SK-N-SH treated with all-trans-retinoic acid at 6 μM for 48 hours (cell line): ENCODE measurements around the gene MPP1.

ENCODE experiments used
- ARNTL ChIP-seq: fragments of 450-650 bp; formaldehyde crosslinking; IDR thresholded peaks from 2 replicates; pipeline ENCODE4 v1.5.0; 2020; ENCODE audit warnings: low read depth, mild to moderate bottlenecking, moderate library complexity, borderline replicate concordance
- RARB ChIP-seq: fragments of 250-450 bp; sonication (Bioruptor Pico); IDR thresholded peaks from 2 replicates; pipeline ENCODE4 v1.8.0; 2021; ENCODE audit warnings: mild to moderate bottlenecking, moderate library complexity
- TCF4 ChIP-seq: fragments of 250-450 bp; sonication (Bioruptor Pico); IDR thresholded peaks from 2 replicates; pipeline ENCODE4 v1.8.0; 2021; ENCODE audit warnings: mild to moderate bottlenecking, moderate library complexity, borderline replicate concordance
- ZC3H10 ChIP-seq: fragments of 250-450 bp; sonication (Bioruptor Pico); IDR thresholded peaks from 2 replicates; pipeline ENCODE4 v1.5.1; 2021; ENCODE audit warnings: mild to moderate bottlenecking, moderate library complexity
- ZFP3 ChIP-seq: fragments of 250-450 bp; sonication (Bioruptor Pico); IDR thresholded peaks from 2 replicates; pipeline ENCODE4 v1.5.0; 2020; ENCODE audit warnings: mild to moderate bottlenecking, moderate library complexity
- ZNF70 ChIP-seq: fragments of 450-650 bp; formaldehyde crosslinking; IDR thresholded peaks from 2 replicates; pipeline ENCODE4 v1.5.0; 2020; ENCODE audit warnings: mild to moderate bottlenecking, moderate library complexity
- TF ChIP-seq, protein P1 (sequence below): fragments of 250-450 bp; sonication (Bioruptor Pico); IDR thresholded peaks from 2 replicates; pipeline ENCODE4 v1.8.0; 2020; ENCODE audit warnings: mild to moderate bottlenecking, moderate library complexity, borderline replicate concordance
- TF ChIP-seq, protein P2 (sequence below): fragments of 250-450 bp; sonication (Bioruptor Pico); IDR thresholded peaks from 2 replicates; pipeline ENCODE4 v1.8.0; 2021; ENCODE audit warnings: low read depth, mild to moderate bottlenecking, moderate library complexity, borderline replicate concordance

DNA sequence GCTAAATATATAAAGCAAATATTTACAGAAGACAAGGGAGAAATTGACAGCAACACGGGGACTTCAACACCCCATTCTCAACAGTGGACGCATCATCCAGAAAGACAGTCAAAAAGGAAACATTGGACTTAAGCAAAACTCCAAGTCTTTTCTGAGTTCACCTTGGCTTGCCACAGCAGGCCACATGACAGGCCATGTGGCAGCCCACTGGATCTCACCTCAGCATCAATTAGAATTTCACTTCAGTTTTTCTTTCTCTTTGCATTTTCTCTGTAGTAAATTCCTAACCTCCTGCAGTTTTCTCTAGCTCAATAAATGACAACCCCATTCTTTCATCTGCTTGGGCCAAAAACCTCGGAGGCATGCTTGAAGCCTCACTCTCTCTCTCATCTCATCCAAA lies 16.7 kb upstream of the MPP1 start:
- no peak for TF ChIP-seq RARB (CRISPR knock-in tag)
- no peak for TF ChIP-seq ZFP3 (CRISPR knock-in tag)
- TF ChIP-seq, protein P1, sequence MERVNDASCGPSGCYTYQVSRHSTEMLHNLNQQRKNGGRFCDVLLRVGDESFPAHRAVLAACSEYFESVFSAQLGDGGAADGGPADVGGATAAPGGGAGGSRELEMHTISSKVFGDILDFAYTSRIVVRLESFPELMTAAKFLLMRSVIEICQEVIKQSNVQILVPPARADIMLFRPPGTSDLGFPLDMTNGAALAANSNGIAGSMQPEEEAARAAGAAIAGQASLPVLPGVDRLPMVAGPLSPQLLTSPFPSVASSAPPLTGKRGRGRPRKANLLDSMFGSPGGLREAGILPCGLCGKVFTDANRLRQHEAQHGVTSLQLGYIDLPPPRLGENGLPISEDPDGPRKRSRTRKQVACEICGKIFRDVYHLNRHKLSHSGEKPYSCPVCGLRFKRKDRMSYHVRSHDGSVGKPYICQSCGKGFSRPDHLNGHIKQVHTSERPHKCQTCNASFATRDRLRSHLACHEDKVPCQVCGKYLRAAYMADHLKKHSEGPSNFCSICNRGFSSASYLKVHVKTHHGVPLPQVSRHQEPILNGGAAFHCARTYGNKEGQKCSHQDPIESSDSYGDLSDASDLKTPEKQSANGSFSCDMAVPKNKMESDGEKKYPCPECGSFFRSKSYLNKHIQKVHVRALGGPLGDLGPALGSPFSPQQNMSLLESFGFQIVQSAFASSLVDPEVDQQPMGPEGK (CRISPR knock-in tag), result no peak
- no peak for TF ChIP-seq TCF4 (CRISPR knock-in tag)
- no peak for TF ChIP-seq ZC3H10 (CRISPR knock-in tag)
- TF ChIP-seq, protein P2, sequence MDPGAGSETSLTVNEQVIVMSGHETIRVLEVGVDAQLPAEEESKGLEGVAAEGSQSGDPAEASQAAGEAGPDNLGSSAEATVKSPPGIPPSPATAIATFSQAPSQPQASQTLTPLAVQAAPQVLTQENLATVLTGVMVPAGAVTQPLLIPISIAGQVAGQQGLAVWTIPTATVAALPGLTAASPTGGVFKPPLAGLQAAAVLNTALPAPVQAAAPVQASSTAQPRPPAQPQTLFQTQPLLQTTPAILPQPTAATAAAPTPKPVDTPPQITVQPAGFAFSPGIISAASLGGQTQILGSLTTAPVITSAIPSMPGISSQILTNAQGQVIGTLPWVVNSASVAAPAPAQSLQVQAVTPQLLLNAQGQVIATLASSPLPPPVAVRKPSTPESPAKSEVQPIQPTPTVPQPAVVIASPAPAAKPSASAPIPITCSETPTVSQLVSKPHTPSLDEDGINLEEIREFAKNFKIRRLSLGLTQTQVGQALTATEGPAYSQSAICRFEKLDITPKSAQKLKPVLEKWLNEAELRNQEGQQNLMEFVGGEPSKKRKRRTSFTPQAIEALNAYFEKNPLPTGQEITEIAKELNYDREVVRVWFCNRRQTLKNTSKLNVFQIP, result no peak
- TF ChIP-seq ZNF70, result no peak
- no peak for TF ChIP-seq ARNTL (CRISPR knock-in tag)
